MCF 10A (cell line): Measurements from ENCODE around the gene WWP2. TPM values are rescaled to one million over a fixed set of nuclear protein-coding genes. Genes with fewer than 3 reads are reported as not detected.

Experiments
- BruUV-seq: library from RNA; stranded (reverse); fragments of 400-500 nt; replicated peaks from 2 replicates; lab custom pipeline; 2021; lab: Mats Ljungman, UMichigan
- CTCF ChIA-PET: fragments of 300-600 bp; sonication (Branson Sonifier 250); formaldehyde crosslinking; extraction: SDS; loops from one replicate; lab custom pipeline; 2021; ENCODE audit warnings: antibody characterized with exemption, inconsistent platforms; lab: Yijun Ruan, JAX
- POLR2A ChIA-PET: fragments of 300-600, 350-650 bp; sonication (Branson Sonifier 250); formaldehyde crosslinking; extraction: SDS; loops from one replicate; lab custom pipeline; 2020; ENCODE audit warnings: antibody characterized with exemption, inconsistent platforms; lab: Yijun Ruan, JAX
- DNase-seq: peaks from one replicate; pipeline ENCODE4 v3.0.0-alpha.2; 2018; ENCODE audit not compliant: unreplicated experiment
- H3K27ac Mint-ChIP-seq: one replicate; pipeline ENCODE4 v1.8.0; 2022; ENCODE audit warnings: mild to moderate bottlenecking, low read depth, mixed read lengths; ENCODE audit not compliant: unreplicated experiment
- H3K27me3 Mint-ChIP-seq: one replicate; pipeline ENCODE4 v1.8.0; 2022; ENCODE audit warnings: mixed read lengths; ENCODE audit not compliant: insufficient read depth, unreplicated experiment
- H3K36me3 Mint-ChIP-seq: one replicate; pipeline ENCODE4 v1.8.0; 2022; ENCODE audit warnings: mild to moderate bottlenecking, moderate library complexity, mixed read lengths; ENCODE audit not compliant: insufficient read depth, unreplicated experiment
- H3K4me1 Mint-ChIP-seq: one replicate; pipeline ENCODE4 v1.8.0; 2022; ENCODE audit warnings: mixed read lengths; ENCODE audit not compliant: insufficient read depth, unreplicated experiment
- H3K4me3 Mint-ChIP-seq: one replicate; pipeline ENCODE4 v1.8.0; 2022; ENCODE audit warnings: mild to moderate bottlenecking, moderate library complexity, mixed read lengths; ENCODE audit not compliant: unreplicated experiment
- H3K9me3 Mint-ChIP-seq: one replicate; pipeline ENCODE4 v1.8.0; 2022; ENCODE audit warnings: mixed read lengths; ENCODE audit not compliant: unreplicated experiment
- intact Hi-C: fragments of 100-400 bp; cut with micrococcal nuclease; formaldehyde crosslinking; loops from 2 replicates; pipeline ENCODE4 v1.14.1; 2022
- total RNA-seq: library from RNA; stranded (reverse); gene quantifications from 2 replicates; pipeline ENCODE4 v1.2.3, GENCODE V29; 2022
- TF ChIP-seq, protein P1 (sequence below): fragments of 200-600 bp; IDR thresholded peaks from one replicate; pipeline ENCODE4 v1.8.0; 2022; ENCODE audit warnings: antibody characterized with exemption, mild to moderate bottlenecking; ENCODE audit not compliant: unreplicated experiment

WWP2 gene
- total RNA-seq, 1 experiment from 2014 or later: 30.4 TPM

DNA sequence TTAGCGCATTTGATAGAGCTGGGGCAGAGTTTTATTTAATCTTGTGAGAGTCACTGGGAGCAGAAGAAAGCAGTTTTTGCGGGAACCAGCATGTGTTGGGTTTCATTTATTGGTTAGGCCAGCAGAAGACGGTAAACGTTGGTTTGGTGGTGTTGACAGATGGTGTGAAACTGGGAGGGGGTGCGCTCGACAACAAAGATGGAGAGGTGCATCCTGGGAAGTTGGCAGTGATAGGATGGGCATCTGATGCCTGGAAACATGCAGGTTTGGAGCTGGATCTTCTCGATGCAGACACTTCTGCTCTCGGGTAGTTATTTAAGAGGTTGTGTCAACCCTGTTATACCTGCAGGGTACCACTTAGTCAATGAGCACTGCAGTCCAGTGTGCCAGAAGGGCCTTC lies 164.1 kb downstream of the WWP2 start:
- TF ChIP-seq, protein P1, sequence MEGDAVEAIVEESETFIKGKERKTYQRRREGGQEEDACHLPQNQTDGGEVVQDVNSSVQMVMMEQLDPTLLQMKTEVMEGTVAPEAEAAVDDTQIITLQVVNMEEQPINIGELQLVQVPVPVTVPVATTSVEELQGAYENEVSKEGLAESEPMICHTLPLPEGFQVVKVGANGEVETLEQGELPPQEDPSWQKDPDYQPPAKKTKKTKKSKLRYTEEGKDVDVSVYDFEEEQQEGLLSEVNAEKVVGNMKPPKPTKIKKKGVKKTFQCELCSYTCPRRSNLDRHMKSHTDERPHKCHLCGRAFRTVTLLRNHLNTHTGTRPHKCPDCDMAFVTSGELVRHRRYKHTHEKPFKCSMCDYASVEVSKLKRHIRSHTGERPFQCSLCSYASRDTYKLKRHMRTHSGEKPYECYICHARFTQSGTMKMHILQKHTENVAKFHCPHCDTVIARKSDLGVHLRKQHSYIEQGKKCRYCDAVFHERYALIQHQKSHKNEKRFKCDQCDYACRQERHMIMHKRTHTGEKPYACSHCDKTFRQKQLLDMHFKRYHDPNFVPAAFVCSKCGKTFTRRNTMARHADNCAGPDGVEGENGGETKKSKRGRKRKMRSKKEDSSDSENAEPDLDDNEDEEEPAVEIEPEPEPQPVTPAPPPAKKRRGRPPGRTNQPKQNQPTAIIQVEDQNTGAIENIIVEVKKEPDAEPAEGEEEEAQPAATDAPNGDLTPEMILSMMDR: no peak
- no peak overlapping the region for H3K27ac Mint-ChIP-seq
- peaks cover 1% of the 10 kb centered on the region for H3K36me3 Mint-ChIP-seq
- ChIA-PET POLR2A (interaction anchor here (1.1 kb wide), 1 partner anchor 8 kb away, joined by 3 read pairs; no protein-coding TSS in a partner anchor), CTCF (interaction anchor here (0.6 to 1.3 kb wide), 2 partner anchors 130 to 639 kb away, joined by 3 to 6 read pairs; no protein-coding TSS in a partner anchor)
- no peak for DNase-seq
- no peaks in the 10 kb centered on the region for H3K4me1 Mint-ChIP-seq
- no peak overlapping the region for H3K4me3 Mint-ChIP-seq
- intact Hi-C loops: no loop called here
- no peaks in the 10 kb centered on the region for H3K9me3 Mint-ChIP-seq
- BruUV-seq: no TSS peak
- no peaks in the 10 kb centered on the region for H3K27me3 Mint-ChIP-seq

GRCh38 chr16:69927056-69927757 lies 165.1 kb downstream of the WWP2 start:
- POLR2A ChIA-PET: interaction anchor here (1.1 kb wide), 1 partner anchor 9 kb away, joined by 3 read pairs; no protein-coding TSS in a partner anchor

DNA sequence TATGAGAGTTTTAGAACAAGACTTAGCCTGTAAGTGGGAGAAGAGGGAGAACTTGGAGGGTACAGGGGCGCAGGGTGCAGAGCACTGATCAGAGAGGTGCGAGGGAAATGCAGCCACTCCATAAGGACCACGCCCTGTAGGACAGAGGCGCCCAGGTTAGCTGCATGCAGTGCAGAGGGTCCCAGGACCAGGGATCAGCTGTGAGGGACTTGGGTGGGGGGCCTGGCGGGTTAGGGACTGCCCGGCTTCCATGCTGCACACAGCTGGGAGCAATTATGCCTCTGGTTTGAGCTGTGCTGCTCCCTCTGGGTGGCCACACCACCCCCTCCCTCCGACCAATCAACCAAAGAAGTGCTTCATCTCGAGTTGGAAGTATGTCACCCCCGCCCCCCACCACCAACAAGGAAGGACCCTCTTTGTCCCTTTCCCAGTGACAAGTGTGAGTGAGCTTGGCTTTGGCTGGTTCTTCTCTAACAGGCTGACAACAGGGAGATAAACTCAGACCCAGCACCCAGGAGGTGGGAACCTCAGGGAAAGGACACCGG lies 166.8 kb downstream of the WWP2 start:
- BruUV-seq: no TSS peak
- intact Hi-C loops: no loop called here
- Mint-ChIP-seq H3K27me3 (no peaks in the 10 kb centered on the region), H3K4me3 (no peak overlapping the region), H3K36me3 (peaks cover 21% of the 10 kb centered on the region), H3K27ac (no peak overlapping the region), H3K9me3 (no peaks in the 10 kb centered on the region), H3K4me1 (no peaks in the 10 kb centered on the region)
- TF ChIP-seq, protein P1: no peak
- POLR2A ChIA-PET: no interaction called here
- CTCF ChIA-PET: interaction anchor here (0.8 to 4.3 kb wide), 11 partner anchors 11 to 223 kb away, joined by 3 to 66 read pairs (median 7); no protein-coding TSS in a partner anchor
- no peak for DNase-seq

More at GRCh38 chr16:69927056-69927757, 165.1 kb downstream of the WWP2 start:
- Mint-ChIP-seq H3K27ac (peak overlapping the region; percentile 39), H3K4me1 (no peaks in the 10 kb centered on the region), H3K4me3 (no peak overlapping the region), H3K27me3 (no peaks in the 10 kb centered on the region), H3K9me3 (no peaks in the 10 kb centered on the region), H3K36me3 (peaks cover 8% of the 10 kb centered on the region)
- TF ChIP-seq, protein P1: no peak
- CTCF ChIA-PET: interaction anchor here (0.7 to 4.3 kb wide), 2 partner anchors 112 to 132 kb away, joined by 4 to 66 read pairs; no protein-coding TSS in a partner anchor
- intact Hi-C loops: no loop called here
- DNase-seq: no peak
- BruUV-seq: no TSS peak

- no peaks in the 10 kb centered on the region for H3K4me1 Mint-ChIP-seq
Observed at GRCh38 chr16:69929480-69929879, 167.3 kb downstream of the WWP2 start.

More at GRCh38 chr16:69929480-69929879, 167.3 kb downstream of the WWP2 start:
- ChIA-PET POLR2A (no interaction called here), CTCF (interaction anchor here (0.7 to 4.3 kb wide), 27 partner anchors 9 to 532 kb away, joined by 3 to 66 read pairs (median 5); no protein-coding TSS in a partner anchor)
- DNase-seq: no peak
- no peaks in the 10 kb centered on the region for H3K27me3 Mint-ChIP-seq
- no peak overlapping the region for H3K4me3 Mint-ChIP-seq
- BruUV-seq: no TSS peak
- TF ChIP-seq, protein P1: no peak
- intact Hi-C loops: no loop called here
- peaks cover 21% of the 10 kb centered on the region for H3K36me3 Mint-ChIP-seq
- no peak overlapping the region for H3K27ac Mint-ChIP-seq
- no peaks in the 10 kb centered on the region for H3K9me3 Mint-ChIP-seq
